K562 treated with DMSO at 1 percent for 12 hours (cell line): ENCODE results near the gene SOX3. TPM values are rescaled to one million over a fixed set of nuclear protein-coding genes. Genes with fewer than 3 reads are reported as not detected.

Experiments used
- total RNA-seq: library from RNA; unstranded; fragments of 300-600 nt; gene quantifications from 2 replicates; pipeline ENCODE4 v1.2.3, GENCODE V29; 2022; ENCODE audit not compliant: insufficient read depth

Gene SOX3
- total RNA-seq = not detected in 2 replicates

DNA sequence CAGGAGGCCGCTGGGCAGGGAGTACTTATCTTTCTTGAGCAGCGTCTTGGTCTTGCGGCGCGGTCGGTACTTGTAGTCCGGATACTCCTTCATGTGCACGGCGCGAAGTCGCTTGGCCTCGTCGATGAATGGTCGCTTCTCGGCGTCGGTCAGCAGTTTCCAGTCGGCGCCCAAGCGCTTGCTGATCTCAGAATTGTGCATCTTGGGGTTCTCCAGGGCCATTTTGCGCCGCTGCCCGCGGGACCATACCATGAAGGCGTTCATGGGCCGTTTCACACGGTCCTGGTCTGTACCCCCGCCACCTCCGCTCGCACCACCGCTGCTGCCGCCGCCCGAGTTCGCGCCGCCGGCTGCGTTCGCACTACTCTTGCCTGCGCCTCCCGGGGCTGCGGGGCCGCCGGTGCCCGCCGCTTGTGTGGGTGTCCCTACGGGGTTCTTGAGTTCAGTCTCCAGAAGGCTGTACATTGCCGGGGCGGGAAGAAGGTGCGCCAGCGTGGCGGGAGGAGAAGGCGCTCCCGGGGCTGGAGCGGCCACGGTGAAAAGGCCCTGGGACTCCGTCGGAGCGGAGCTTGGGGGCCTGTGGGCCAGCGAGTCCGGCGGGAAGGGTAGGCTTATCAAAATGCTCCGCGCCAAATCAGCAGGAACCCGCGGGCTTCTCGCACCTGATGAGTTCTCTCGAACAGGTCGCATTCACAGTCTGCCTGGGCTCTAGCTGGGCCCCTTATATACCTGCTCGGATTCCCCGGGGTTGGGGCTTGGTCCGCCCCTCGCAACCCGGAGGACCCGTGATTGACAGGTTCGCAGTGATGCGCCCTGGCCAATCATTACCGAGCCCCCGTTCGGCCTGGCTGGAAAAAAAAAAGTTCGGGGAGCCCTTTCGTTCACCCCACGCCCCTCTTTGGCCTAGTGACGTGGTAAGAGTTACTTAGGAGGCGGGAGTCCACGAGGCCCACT, at the start of gene SOX3:
Gene SOX3 (minus strand): TSS at position 699 of the 954 bp plus-strand sequence. CDS start 9 bp downstream, at position 690.

Other genes starting within 250 kb of the SOX3 start
- not detected in 2 replicates for gene LINC00632, start 204.7 kb upstream of the SOX3 start, total RNA-seq